Peyer's patch (tissue), 4 donors: ENCODE data around the gene ADAMTS16.

Experiments
- POLR2A ChIP-seq, 2 donors: fragments of 450-650 bp; IDR thresholded peaks; one replicate each; pipeline ENCODE4 v1.5.1; 2017; ENCODE audit warnings: antibody characterized with exemption in 2 of 2, mild to moderate bottlenecking in 2 of 2, moderate library complexity in 2 of 2
- TF ChIP-seq, protein P1 (sequence below), 6 experiments: fragments of 450-650 bp in 4 of 6; fragments of 200-600 bp in 2 of 6; sonication (generic) in 1 of 6; IDR thresholded peaks; one replicate each; pipeline ENCODE4 v1.5.1; 2017 to 2019; ENCODE audit warnings: antibody characterized with exemption in 6 of 6, mild to moderate bottlenecking in 3 of 6, moderate library complexity in 1 of 6

DNA sequence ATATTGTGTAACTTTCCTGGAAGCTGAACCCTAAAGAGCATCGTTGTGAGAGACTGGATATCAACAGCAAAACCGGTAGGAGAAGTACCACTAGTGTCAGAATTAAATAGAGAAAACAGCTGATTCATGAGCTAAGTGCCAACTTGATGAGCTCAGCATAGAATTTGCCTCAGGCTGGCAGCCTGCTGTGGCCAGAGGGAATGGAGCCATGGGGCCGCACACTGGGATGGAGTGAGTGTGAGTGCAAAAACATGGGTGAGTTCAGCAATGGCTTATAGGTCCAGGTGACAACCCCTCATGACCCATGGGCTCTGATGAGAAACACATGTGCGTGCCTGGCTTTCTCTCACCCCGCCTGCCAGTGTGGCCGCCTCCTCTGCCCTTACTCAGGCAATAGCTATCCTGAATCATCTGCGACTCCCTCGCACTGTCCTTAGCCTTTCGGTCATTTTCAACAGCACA is 25.4 kb downstream of the ADAMTS16 start:
- TF ChIP-seq POLR2A (IDR thresholded peaks at IDR 0.05), result no peak
- TF ChIP-seq, protein P1, sequence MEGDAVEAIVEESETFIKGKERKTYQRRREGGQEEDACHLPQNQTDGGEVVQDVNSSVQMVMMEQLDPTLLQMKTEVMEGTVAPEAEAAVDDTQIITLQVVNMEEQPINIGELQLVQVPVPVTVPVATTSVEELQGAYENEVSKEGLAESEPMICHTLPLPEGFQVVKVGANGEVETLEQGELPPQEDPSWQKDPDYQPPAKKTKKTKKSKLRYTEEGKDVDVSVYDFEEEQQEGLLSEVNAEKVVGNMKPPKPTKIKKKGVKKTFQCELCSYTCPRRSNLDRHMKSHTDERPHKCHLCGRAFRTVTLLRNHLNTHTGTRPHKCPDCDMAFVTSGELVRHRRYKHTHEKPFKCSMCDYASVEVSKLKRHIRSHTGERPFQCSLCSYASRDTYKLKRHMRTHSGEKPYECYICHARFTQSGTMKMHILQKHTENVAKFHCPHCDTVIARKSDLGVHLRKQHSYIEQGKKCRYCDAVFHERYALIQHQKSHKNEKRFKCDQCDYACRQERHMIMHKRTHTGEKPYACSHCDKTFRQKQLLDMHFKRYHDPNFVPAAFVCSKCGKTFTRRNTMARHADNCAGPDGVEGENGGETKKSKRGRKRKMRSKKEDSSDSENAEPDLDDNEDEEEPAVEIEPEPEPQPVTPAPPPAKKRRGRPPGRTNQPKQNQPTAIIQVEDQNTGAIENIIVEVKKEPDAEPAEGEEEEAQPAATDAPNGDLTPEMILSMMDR (IDR thresholded peaks at IDR 0.05), result no peak
